ENCODE results near the gene FAM168A. TPM values are rescaled to one million over a fixed set of nuclear protein-coding genes. Genes with fewer than 3 reads are reported as not detected.
A peak's percentile ranks its signal among the peaks of the same experiment; 100 is the strongest.

The FAM168A gene
- total RNA-seq, 2 donors from 2014 or later = 34.0 to 36.0 TPM

DNA sequence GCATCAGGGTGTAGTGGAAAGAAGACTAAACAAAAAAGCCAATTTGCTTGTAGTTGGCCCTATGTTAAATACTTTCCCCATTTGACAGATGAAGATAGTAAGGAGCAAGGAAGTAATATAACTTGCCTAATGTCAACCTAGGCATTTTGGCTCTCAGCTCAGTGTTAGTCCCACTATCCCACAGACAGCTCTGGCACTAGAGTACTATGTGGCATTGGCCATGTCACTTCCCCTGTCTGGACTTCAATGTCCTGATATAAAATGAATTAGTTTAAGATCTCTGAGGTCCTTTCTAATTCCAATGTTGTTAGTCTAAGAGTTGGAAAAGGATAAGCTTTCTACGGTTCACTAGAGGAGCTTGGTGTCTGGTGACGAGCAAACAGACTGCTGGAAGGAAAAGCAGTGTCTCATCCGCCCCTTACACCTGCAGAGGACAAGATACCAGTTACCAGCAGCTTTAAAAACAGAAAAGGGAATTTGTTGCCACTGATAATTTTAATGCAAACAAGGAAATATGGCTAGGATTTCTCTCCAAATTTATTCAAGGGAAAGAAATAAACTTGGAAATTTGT is 129.2 kb downstream of the FAM168A start:
- no peaks in the 10 kb centered on the region for H3K36me3 ChIP-seq
- H3K4me1 ChIP-seq (ENCODE audit: control insufficient read depth in 1 of 2, low read depth in 2 of 2) = peaks cover 9 to 37% of the 10 kb centered on the region in 2 donors
- H3K9me3 ChIP-seq = no peaks in the 10 kb centered on the region
- no peak for DNase-seq (ENCODE audit: low spot score)
- ATAC-seq (ENCODE audit: insufficient number of reproducible peaks, low FRiP score, low read depth) = no peak
- no peaks in the 10 kb centered on the region for H3K27me3 ChIP-seq (replicated peaks; ENCODE audit: insufficient read depth)
- no peak overlapping the region for H3K4me3 ChIP-seq
- TF ChIP-seq, protein P1, sequence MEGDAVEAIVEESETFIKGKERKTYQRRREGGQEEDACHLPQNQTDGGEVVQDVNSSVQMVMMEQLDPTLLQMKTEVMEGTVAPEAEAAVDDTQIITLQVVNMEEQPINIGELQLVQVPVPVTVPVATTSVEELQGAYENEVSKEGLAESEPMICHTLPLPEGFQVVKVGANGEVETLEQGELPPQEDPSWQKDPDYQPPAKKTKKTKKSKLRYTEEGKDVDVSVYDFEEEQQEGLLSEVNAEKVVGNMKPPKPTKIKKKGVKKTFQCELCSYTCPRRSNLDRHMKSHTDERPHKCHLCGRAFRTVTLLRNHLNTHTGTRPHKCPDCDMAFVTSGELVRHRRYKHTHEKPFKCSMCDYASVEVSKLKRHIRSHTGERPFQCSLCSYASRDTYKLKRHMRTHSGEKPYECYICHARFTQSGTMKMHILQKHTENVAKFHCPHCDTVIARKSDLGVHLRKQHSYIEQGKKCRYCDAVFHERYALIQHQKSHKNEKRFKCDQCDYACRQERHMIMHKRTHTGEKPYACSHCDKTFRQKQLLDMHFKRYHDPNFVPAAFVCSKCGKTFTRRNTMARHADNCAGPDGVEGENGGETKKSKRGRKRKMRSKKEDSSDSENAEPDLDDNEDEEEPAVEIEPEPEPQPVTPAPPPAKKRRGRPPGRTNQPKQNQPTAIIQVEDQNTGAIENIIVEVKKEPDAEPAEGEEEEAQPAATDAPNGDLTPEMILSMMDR (IDR thresholded peaks at IDR 0.05) = no peak
- H3K27ac ChIP-seq = peak overlapping the region; percentile 14 to 57

DNA sequence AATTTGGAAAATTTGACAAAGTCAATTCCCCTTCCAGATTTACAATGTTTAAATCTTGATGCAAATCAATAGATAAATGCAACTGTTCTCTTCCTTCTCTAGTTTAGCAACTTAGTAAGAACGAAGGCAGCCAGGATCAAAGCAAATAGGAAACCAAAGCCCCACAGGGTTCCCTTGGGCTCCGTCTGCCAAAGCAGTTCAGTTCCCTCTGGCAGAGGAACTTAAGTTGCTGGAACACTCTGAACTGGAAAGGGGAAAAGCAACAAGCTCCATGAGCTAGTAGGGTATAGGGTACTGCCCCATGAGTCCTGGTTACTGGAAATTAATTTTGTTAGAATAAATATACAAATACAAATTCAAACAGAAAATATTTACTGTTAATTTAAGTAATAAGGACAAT is 130.4 kb downstream of the FAM168A start:
- TF ChIP-seq, protein P1 (IDR thresholded peaks at IDR 0.05) = no peak
- Histone ChIP-seq H3K27ac (peak overlapping the region in 1 of 2 donors; percentile 57), H3K27me3 (replicated peaks; ENCODE audit: insufficient read depth) (no peaks in the 10 kb centered on the region), H3K36me3 (no peaks in the 10 kb centered on the region), H3K9me3 (no peaks in the 10 kb centered on the region), H3K4me1 (ENCODE audit: control insufficient read depth in 1 of 2, low read depth in 2 of 2) (peaks cover 9 to 39% of the 10 kb centered on the region in 2 donors), H3K4me3 (no peak overlapping the region)
- DNase-seq (ENCODE audit: low spot score) (no peak), ATAC-seq (ENCODE audit: insufficient number of reproducible peaks, low FRiP score, low read depth) (no peak)

DNA sequence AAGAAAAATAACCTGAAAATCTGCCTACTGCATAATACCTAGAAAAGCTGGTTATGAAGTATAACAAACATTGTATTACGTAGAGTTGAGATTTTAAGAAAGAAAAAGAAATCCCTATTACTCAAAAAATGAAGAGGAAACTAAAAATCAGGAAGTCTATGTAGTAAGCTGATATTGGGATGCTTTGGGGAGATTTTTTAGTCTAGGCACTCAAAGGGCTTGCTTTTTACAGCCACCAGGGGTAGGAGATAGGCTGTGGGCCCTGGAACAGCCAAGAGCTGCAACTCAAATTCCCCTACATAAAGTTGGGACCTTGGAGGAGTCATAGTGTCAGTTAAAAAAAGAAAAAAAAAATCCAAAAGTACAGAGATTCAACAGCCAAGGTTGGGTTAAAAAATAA is 131.3 kb downstream of the FAM168A start:
- no peak for ATAC-seq (ENCODE audit: insufficient number of reproducible peaks, low FRiP score, low read depth)
- Histone ChIP-seq H3K9me3 (no peaks in the 10 kb centered on the region), H3K36me3 (no peaks in the 10 kb centered on the region), H3K27me3 (replicated peaks; ENCODE audit: insufficient read depth) (no peaks in the 10 kb centered on the region), H3K4me1 (ENCODE audit: control insufficient read depth in 1 of 2, low read depth in 2 of 2) (peaks cover 14 to 46% of the 10 kb centered on the region in 2 donors), H3K4me3 (no peak overlapping the region), H3K27ac (no peak overlapping the region)
- TF ChIP-seq, protein P1 (IDR thresholded peaks at IDR 0.05) = no peak
- no peak for DNase-seq (ENCODE audit: low spot score)

DNA sequence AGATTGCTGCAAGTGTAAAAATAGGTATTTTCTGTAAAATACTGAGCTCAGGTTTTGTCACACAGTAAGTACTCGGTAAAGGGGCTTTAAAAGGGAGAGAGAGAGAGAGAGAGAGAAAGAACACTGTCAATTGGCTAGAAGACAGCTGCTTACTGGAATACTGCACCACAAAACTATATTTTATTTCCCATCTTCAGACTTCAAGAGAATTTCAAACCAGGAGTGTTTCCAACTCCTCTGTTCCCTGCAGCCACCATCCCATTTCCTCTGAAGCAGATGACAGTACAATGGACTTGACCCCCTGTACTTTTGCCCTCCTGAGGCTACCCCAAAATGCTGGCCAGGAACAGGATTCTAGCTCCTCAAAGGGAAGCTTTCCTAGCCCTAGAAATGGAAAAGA is 132.0 kb downstream of the FAM168A start:
- TF ChIP-seq, protein P1 (IDR thresholded peaks at IDR 0.05) = no peak
- Histone ChIP-seq H3K27ac (no peak overlapping the region), H3K4me1 (ENCODE audit: control insufficient read depth in 1 of 2, low read depth in 2 of 2) (peaks cover 21 to 52% of the 10 kb centered on the region in 2 donors), H3K36me3 (no peaks in the 10 kb centered on the region), H3K27me3 (replicated peaks; ENCODE audit: insufficient read depth) (no peaks in the 10 kb centered on the region), H3K9me3 (no peaks in the 10 kb centered on the region), H3K4me3 (no peak overlapping the region)
- ATAC-seq (ENCODE audit: insufficient number of reproducible peaks, low FRiP score, low read depth) (no peak), DNase-seq (ENCODE audit: low spot score) (no peak)

DNA sequence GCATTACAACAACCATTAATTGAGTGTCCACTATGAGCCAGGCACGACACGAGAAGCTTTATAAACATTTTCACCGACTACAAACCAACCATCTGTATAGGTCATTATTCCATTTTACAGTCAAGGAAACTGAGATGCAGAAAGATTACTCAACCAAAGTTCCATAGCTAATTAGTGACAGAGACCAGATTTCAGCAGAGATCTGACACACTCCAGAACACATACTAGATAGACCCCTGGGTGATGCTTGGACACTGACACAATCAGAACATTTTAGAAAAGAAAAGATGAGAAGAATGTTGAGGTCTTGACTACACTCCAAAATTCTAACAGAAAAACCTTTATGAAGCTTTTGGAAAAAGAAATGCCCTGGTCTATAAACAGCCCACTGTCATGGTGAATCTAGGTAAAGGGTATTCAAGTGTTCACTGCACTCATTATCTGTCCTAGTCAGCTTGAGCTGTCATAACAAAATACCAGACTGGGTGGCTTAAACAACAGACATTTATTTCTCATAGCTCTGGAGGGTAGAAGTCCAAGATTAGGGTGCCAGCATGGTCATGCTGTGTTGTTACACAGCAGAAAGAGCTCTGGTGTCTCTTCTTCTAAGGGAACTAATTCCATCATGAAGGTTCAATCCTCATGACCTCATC is 132.8 kb downstream of the FAM168A start:
- H3K27me3 ChIP-seq (replicated peaks; ENCODE audit: insufficient read depth) = no peaks in the 10 kb centered on the region
- H3K4me1 ChIP-seq (ENCODE audit: control insufficient read depth in 1 of 2, low read depth in 2 of 2) = peaks cover 21 to 49% of the 10 kb centered on the region in 2 donors
- no peaks in the 10 kb centered on the region for H3K36me3 ChIP-seq
- DNase-seq (ENCODE audit: low spot score) (no peak), ATAC-seq (ENCODE audit: insufficient number of reproducible peaks, low FRiP score, low read depth) (no peak)
- H3K9me3 ChIP-seq = no peaks in the 10 kb centered on the region
- no peak overlapping the region for H3K4me3 ChIP-seq
- TF ChIP-seq, protein P1 (IDR thresholded peaks at IDR 0.05) = no peak
- no peak overlapping the region for H3K27ac ChIP-seq
